ENCODE data around the gene MTHFD2L. TPM values are rescaled to one million over a fixed set of nuclear protein-coding genes. Genes with fewer than 3 reads are reported as not detected.

Gene MTHFD2L
- total RNA-seq, 1 donor from 2014 or later = 14.6 TPM

DNA sequence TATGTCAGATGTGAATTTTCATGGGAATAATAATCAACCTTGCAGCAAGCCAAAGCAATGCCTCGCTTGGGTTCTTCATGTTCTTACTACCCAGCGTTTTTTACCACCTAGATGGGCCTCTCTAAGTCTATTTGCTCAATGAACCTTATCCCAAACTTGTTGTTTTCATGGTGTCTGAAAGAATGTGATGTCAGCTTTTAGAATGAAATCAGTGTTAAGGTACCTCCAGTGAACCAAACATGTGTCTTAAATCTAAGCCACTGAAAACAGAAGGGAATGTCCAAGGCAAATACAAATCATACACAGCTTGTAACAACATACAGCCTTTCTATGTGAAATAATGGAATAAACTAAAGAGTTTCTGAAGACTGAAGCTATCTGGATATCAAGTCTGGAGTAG is 157.0 kb downstream of the MTHFD2L start:
- TF ChIP-seq, protein P1, sequence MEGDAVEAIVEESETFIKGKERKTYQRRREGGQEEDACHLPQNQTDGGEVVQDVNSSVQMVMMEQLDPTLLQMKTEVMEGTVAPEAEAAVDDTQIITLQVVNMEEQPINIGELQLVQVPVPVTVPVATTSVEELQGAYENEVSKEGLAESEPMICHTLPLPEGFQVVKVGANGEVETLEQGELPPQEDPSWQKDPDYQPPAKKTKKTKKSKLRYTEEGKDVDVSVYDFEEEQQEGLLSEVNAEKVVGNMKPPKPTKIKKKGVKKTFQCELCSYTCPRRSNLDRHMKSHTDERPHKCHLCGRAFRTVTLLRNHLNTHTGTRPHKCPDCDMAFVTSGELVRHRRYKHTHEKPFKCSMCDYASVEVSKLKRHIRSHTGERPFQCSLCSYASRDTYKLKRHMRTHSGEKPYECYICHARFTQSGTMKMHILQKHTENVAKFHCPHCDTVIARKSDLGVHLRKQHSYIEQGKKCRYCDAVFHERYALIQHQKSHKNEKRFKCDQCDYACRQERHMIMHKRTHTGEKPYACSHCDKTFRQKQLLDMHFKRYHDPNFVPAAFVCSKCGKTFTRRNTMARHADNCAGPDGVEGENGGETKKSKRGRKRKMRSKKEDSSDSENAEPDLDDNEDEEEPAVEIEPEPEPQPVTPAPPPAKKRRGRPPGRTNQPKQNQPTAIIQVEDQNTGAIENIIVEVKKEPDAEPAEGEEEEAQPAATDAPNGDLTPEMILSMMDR (conservative IDR thresholded peaks at IDR 0.05) = no peak
- Mint-ChIP-seq H3K9me3 (no peaks in the 10 kb centered on the region), H3K4me3 (no peak overlapping the region)

DNA sequence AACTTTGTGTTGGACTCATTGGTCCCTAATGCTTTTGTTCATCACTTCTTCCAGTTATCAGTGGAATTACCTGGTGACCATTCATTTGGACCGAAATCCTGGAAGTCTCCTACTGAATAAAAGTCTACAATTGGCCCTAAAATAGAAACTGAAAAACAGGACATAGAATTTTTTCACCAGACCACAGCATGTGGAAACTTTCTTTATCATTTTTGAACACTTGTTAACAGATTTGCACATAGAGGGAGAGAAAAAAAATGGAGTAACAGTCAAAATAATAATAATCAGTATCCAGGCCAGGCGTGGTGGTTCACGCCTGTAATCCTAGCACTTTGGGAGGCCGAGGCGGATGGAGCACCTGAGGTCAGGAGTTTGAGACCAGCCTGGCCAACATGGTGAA is 157.5 kb downstream of the MTHFD2L start:
- Mint-ChIP-seq H3K4me1 (ENCODE audit: unreplicated experiment) (peaks cover 2% of the 10 kb centered on the region), H3K9me3 (no peaks in the 10 kb centered on the region), H3K27me3 (no peaks in the 10 kb centered on the region), H3K4me3 (no peak overlapping the region), H3K36me3 (no peaks in the 10 kb centered on the region), H3K27ac (no peak overlapping the region)
- no peak for DNase-seq (ENCODE audit: extremely low spot score, unreplicated experiment)
- TF ChIP-seq, protein P1 (conservative IDR thresholded peaks at IDR 0.05) = no peak

More for the DNA sequence above, 157.0 kb downstream of the MTHFD2L start:
- no peaks in the 10 kb centered on the region for H3K27me3 Mint-ChIP-seq
- no peak overlapping the region for H3K27ac Mint-ChIP-seq
- no peaks in the 10 kb centered on the region for H3K4me1 Mint-ChIP-seq (ENCODE audit: unreplicated experiment)
- no peak for DNase-seq (ENCODE audit: extremely low spot score, unreplicated experiment)
- no peaks in the 10 kb centered on the region for H3K36me3 Mint-ChIP-seq

DNA sequence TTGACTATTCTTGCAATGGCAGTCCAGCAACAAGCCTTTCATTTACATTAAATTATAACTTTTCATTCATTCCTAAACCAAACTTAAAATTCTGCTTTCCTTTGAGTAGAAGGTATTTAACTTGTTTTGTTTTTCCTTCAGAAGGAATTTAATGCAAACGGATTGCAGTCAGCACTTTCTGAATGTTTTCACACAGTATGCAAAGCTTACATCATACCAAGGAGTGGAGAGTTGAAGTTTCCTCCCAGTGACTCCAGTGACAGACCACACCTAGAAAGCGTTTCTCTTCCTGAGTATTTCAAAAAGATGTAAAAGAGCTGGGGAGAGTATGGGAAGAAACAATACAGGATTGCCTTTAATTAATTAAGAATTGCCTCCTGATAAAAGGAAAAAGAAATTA is 158.5 kb downstream of the MTHFD2L start:
- H3K36me3 Mint-ChIP-seq = no peaks in the 10 kb centered on the region
- TF ChIP-seq, protein P1 (conservative IDR thresholded peaks at IDR 0.05) = no peak
- H3K27ac Mint-ChIP-seq = peak overlapping the region; percentile 60
- H3K4me1 Mint-ChIP-seq (ENCODE audit: unreplicated experiment) = peaks cover 10% of the 10 kb centered on the region
- no peak for DNase-seq (ENCODE audit: extremely low spot score, unreplicated experiment)
- no peak overlapping the region for H3K4me3 Mint-ChIP-seq
- H3K9me3 Mint-ChIP-seq = no peaks in the 10 kb centered on the region
- H3K27me3 Mint-ChIP-seq = peaks cover 3% of the 10 kb centered on the region

DNA sequence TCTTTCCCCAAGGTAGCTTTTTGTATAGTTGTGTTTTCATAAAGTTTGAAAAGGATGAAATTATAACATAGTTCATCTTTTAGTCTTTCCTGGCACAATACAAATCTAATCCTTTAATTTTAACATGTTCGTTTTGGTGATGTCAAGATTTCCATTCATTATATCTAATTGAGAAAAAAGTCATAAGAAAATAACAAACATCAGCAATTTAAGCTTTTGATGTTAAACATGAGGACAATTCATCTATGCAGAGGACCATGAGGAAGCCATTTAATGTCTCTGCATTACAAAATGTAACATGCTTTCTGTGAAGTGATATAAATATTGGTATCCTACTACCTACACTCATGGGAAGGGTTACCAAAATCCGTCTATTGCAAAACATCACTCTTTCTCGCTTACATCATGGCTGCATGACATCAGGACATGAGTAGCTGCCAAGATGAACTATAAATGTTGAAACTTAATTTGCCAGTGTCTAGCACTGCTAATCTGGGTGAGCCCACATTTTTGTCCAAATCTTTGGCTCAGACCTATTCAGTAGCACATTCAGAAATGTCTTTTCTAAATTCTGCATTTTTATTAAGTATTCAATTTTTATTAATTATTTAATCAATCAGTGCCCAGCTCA is 159.8 kb downstream of the MTHFD2L start:
- H3K36me3 Mint-ChIP-seq = no peaks in the 10 kb centered on the region
- H3K9me3 Mint-ChIP-seq = no peaks in the 10 kb centered on the region
- TF ChIP-seq, protein P1 (conservative IDR thresholded peaks at IDR 0.05) = no peak
- no peak for DNase-seq (ENCODE audit: extremely low spot score, unreplicated experiment)
- peaks cover 10% of the 10 kb centered on the region for H3K4me1 Mint-ChIP-seq (ENCODE audit: unreplicated experiment)
- peaks cover 3% of the 10 kb centered on the region for H3K27me3 Mint-ChIP-seq
- no peak overlapping the region for H3K27ac Mint-ChIP-seq
- H3K4me3 Mint-ChIP-seq = no peak overlapping the region

DNA sequence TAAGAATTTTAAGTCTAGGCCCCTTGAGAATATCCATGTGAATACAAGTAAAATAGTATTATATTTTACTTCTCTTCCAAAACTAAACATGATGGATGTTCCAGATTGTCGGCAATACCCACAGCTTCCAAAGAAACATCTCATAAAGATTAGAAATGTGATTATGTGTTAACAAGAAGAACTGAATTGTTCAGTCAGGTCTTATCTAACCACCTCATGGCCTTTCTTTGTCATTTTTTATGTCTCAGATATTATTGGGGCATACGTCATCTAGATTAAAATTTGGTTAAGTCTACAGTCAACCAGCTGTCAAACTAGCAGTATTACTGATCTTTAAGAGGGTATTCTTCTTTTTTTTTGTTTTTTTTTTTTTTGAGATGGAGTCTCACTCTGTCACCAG is 160.4 kb downstream of the MTHFD2L start:
- Mint-ChIP-seq H3K27me3 (peaks cover 3% of the 10 kb centered on the region), H3K4me3 (no peak overlapping the region), H3K4me1 (ENCODE audit: unreplicated experiment) (peaks cover 10% of the 10 kb centered on the region), H3K27ac (no peak overlapping the region), H3K9me3 (no peaks in the 10 kb centered on the region), H3K36me3 (no peaks in the 10 kb centered on the region)
- DNase-seq (ENCODE audit: extremely low spot score, unreplicated experiment) = no peak
- TF ChIP-seq, protein P1 (conservative IDR thresholded peaks at IDR 0.05) = no peak

All from type B pancreatic cell (in vitro differentiated cells).